GM12891 (cell line): ENCODE results near the gene ABHD17C.
"Not testable (repeated sequence)": the region's sequence is repeated elsewhere in the genome, so short reads cannot be mapped to it uniquely, and the experiment has no call there.

ENCODE experiments used
- DNase-seq: peaks from one replicate; pipeline ENCODE4 v3.0.0; 2011; ENCODE audit warnings: low spot score; ENCODE audit not compliant: insufficient read length
- FAIRE-seq: peaks from 2 replicates; lab custom pipeline; 2011; peaks lifted over from hg19 to GRCh38; lab: Jason Lieb, UNC
- PAX5 ChIP-seq: IDR thresholded peaks from 2 replicates; pipeline ENCODE4 v1.6.1; 2011; ENCODE audit warnings: low read length, moderate library complexity, mild to moderate bottlenecking; ENCODE audit not compliant: insufficient read depth, severe bottlenecking
- POLR2A ChIP-seq: IDR thresholded peaks from 2 replicates; pipeline ENCODE4 v1.6.1; 2011; ENCODE audit warnings: low read depth, low read length, control low read depth
- POLR2AphosphoS5 ChIP-seq: IDR thresholded peaks from 2 replicates; pipeline ENCODE4 v1.6.1; 2011; ENCODE audit warnings: low read depth, low read length, control low read depth
- POU2F2 ChIP-seq: IDR thresholded peaks from 2 replicates; pipeline ENCODE4 v1.6.1; 2011; ENCODE audit warnings: low read depth, mild to moderate bottlenecking, control low read depth, low read length, moderate library complexity
- SPI1 ChIP-seq: IDR thresholded peaks from 2 replicates; pipeline ENCODE4 v1.6.1; 2011; ENCODE audit warnings: low read depth, low read length, control low read depth
- TAF1 ChIP-seq: IDR thresholded peaks from 2 replicates; pipeline ENCODE4 v1.6.1; 2011; ENCODE audit warnings: low read depth, low read length, control low read depth

The ABHD17C gene

DNA sequence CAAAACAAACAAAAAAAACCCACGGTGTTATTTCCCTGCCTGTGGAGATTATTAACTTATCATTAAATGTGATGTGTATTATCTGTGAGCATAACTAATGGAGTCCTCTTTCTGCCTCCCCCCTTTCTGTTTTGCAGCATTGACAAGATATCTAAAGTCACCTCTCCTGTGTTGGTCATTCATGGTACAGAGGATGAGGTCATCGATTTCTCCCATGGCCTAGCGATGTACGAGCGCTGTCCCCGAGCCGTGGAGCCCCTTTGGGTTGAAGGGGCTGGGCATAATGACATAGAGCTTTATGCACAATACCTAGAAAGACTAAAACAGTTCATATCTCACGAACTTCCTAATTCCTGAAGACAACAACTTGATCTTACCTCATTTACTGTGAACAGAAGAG, 58.9 kb downstream of the ABHD17C start:
- DNase-seq, result no peak
- no peak for TF ChIP-seq PAX5
- no peak for FAIRE-seq

DNA sequence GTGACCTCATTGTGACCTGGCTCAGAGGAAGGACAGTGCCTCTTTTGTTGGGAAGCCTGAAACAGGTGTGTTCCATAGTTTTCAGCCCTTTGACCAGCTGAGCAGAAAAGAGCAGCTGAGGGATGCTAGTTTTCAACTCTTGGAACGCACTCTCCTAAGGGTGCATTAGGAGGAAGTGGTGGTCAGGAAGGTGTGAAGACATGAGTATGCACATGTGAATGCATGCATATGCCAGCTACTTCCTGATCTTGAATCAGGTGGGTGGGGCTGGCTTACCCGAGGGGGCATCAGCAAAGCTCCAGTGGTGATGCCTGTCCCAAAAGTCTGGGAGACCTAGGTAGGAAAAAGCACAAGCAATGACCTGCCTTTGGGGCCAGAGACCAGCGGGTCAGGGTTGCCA, 60.8 kb downstream of the ABHD17C start:
- TF ChIP-seq POLR2A (no peak), SPI1 (no peak), PAX5 (no peak)
- no peak for FAIRE-seq
- DNase-seq, result no peak

DNA sequence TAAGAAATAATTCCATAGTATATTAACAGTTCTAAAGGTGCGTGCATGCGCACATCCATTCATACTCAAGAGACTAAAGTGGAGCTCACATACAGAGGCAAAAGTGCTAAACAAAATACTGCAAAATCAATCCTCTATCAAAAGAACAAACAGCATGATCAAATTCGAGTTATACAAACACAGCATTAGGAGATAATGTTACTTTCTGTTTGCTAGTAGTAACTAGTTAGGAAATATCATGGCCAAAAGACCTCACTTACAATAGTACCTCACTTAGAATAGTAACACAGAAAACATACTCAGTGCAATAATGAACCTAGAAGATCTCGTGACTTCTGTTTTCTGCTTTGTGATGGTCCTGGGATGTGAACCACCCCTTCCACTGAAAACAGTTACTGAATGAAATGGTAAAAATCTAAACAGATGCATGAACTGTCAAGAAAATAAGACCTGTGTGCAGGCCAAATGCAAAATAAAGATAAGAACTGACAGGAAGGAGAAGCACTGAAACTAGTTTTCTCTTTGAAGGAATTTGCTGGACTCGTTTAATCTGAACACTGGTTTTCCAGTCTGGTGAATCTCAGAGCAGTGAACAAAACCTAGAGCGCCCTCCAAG, 63.1 kb downstream of the ABHD17C start:
- no peak for FAIRE-seq
- TF ChIP-seq PAX5, result no peak
- no peak for TF ChIP-seq POLR2A
- TF ChIP-seq POU2F2, result no peak
- no peak for TF ChIP-seq TAF1
- TF ChIP-seq SPI1, result no peak
- no peak for TF ChIP-seq POLR2AphosphoS5
- DNase-seq, result no peak

DNA sequence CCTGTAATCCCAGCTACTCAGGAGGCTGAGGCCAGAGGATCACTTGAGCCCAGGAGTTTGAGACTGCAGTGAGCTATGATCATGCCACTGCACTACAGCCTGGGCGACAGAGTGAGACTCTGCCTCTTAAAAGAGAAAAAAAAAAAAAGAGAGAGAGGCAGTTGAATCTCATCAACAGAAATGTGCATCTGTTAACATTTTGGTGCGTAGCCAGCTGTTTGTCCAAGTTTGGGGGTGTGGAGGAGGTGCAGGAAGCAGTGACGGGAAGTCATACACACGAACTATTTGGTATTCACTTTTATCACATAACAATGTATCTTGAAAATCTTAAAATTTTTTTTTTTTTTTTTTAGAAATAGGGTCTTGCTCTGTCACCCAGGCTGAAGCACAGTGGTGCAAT, 65.8 kb downstream of the ABHD17C start:
- TF ChIP-seq SPI1, result no peak
- TF ChIP-seq TAF1, result no peak
- TF ChIP-seq PAX5, result no peak
- TF ChIP-seq POU2F2, result no peak
- TF ChIP-seq POLR2A, result no peak

DNA sequence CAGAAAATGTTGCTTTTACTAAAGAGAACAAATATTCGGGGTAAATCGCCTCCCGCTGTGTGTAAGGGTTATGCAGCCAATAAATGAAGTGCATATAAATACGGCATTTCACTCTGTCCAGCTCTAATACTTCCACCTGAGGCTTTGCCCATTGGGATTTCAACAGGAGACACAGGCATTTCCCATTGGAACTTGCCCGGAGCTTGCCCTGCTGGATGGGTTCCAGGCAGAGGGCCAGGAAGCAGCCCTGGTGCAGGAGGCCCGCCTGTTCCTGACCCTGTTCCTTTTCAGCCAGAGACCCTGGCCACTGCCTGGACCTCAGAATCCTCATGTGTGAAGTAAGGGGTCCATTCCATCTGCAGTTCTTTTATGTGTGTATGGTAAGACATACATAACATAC, 66.6 kb downstream of the ABHD17C start:
- TF ChIP-seq POLR2A (no peak), TAF1 (no peak), SPI1 (no peak), POU2F2 (no peak), POLR2AphosphoS5 (no peak), PAX5 (no peak)
- DNase-seq (no peak), FAIRE-seq (no peak)

More for the DNA sequence above, 65.8 kb downstream of the ABHD17C start:
- DNase-seq, result no peak
- FAIRE-seq, result no peak

DNA sequence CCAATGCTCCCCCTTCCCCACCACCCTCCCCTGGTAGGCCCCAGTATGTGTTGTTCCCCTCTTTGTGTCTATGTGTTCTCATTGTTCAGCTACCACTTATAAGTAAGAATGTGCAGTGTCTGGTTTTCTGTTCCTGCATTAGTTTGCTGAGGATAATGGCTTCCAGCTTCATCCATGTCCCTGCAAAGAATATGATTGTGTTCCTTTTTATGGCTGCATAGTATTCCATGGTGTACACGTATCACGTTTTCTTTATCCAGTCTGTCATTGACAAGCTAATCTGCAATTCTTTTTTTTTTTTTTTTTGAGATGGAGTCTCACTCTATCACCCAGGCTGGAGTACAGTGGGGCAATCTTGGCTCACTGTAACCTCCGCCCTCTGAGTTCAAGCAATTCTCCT, 68.1 kb downstream of the ABHD17C start:
- not testable (repeated sequence) for DNase-seq, FAIRE-seq

DNA sequence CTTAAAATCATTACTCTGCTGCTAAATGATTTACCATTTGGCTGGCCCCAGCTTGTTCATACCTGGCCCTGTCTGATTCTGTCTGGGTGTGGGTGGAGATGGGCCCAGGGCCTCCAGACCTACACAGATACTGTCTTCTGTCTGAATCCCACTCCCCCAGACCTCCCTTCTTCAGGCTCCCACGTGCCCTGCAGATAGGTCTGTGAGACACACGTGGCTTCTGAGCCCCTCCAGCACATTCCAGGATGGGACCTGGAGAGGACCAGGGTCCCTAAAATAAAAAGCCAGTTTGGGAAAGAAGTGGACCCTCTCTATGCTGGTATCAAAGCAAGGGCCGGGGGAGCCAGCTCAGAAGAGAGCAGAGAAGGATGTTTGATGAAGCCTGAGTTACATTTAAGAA, 69.4 kb downstream of the ABHD17C start:
- FAIRE-seq, result no peak
- DNase-seq, result no peak
- TF ChIP-seq TAF1, result no peak
- no peak for TF ChIP-seq POLR2A
- no peak for TF ChIP-seq POU2F2
- no peak for TF ChIP-seq POLR2AphosphoS5
- no peak for TF ChIP-seq SPI1
- TF ChIP-seq PAX5, result no peak

DNA sequence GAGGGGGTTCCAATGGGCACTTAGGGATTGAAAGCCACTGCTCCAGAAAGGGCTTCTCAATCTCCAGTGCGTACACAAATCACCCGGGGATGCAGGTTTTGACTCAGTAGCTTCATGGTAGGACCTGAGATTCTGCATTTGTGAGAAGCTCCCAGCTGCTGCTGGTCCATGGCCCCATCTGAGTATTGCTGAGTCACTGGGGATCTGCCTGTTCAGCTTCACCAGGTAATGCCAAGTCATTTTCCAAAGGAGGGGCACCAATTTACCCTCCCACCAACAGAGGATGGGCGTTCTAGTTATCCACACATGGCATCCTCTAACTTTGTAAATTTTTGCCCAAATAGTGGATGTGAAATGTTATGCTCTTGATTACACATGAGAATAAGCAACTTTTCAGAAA, 71.2 kb downstream of the ABHD17C start:
- DNase-seq (no peak), FAIRE-seq (no peak)
- TF ChIP-seq POLR2A, result no peak

DNA sequence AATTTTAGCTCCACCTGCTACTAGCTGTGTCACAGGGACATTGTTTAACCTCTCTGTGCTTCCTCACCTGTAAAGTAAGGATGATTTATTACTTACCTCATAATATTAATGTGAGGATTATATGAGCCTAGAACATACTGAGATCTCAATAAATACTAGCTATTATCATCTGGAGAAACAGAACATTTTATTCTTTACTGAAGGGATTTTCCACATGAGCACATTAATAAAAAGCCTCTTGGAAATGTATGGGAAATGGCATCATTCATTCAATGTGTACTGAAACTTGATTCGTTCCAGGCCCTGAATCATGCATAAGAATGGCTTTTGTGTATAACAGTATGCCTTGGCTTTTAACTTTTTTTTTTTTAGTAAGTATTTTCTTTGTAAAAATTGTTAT, 73.0 kb downstream of the ABHD17C start:
- no peak for FAIRE-seq
- TF ChIP-seq POU2F2, result no peak
- TF ChIP-seq PAX5, result no peak
- no peak for TF ChIP-seq POLR2A
- no peak for TF ChIP-seq TAF1
- no peak for TF ChIP-seq POLR2AphosphoS5
- no peak for TF ChIP-seq SPI1

DNA sequence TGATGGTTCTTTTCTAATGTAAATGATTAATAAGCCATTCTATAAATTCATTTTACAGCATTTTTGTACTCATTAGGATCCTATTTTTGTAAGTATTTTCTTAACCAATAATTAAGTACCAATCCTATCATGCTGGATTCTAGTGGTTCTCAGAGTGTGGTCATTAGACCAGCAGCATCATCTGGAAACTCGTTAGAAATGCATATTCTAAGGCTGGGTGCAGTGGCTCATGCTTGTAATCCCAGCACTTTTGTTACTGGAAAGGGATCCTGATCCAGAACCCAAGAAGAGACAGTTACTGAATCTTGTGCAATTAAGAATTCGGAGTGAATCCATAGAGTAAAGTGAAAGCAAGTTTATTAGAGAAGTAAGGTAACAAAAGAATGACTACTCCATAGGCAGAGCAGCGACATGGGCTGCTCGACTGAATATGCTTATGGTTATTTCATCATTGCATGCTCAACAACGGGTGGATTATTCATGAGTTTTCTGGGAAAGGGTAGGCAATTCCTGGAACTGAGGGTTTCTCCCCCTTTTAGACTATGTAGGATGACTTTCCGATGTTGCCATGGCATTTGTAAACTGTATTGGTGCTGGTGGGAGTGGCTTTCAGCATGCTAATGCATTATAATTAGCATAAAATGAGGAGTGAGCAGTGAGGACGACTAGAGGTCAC, 74.2 kb downstream of the ABHD17C start:
- TF ChIP-seq PAX5 (no peak), POU2F2 (no peak), SPI1 (no peak), TAF1 (no peak), POLR2A (no peak), POLR2AphosphoS5 (no peak)

More for the DNA sequence above, 73.0 kb downstream of the ABHD17C start:
- no peak for DNase-seq

DNA sequence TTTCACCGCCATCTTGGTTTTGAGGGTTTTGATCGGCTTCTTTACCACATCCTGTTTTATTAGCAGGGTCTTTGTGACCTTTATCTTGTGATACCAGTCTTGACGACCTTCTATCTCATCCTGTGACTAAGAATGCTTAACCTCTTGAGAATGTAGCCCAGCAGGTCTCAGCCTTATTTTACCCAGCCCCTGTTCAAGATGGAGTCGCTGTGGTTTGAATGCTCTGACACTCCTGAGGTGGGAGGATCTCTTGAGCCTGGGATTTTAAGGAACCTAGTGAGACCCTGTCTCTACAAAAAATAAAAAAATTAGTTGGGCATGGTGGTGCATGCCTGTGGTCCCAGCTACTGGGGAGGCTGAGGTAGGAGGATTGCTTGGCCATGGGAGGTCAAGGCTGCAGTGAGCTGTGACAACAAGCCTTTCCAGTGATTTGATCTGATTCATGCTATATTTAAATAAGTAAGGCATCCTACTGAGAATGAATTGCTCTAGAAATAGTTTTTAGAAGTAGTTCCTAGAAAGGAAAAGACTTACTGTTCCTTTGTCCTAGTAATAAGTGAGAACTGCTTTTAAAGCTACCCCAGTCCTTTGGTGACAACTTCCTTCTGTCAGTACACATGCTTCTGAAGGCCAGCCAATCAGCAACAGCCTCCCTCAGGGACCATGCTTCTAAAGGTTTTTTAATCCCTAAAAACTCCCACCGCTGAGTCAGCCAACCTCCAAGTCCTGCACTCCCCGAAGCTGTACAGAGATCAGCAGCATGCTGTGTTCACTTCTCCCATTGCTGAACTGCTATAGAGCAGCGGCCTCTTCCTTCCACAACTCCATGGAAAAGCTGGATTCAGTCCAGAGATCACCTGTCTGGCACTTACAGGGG, 75.0 kb downstream of the ABHD17C start:
- TF ChIP-seq POLR2AphosphoS5, result no peak
- TF ChIP-seq PAX5, result no peak
- FAIRE-seq (no peak), DNase-seq (no peak)

More for the DNA sequence above, 74.2 kb downstream of the ABHD17C start:
- no peak for FAIRE-seq
- DNase-seq, result no peak
